Fibroblast of skin of left quadriceps (primary cell): ENCODE data around the gene RANBP3.
"Not testable (repeated sequence)": the region's sequence is repeated elsewhere in the genome, so short reads cannot be mapped to it uniquely, and the experiment has no call there.

Experiments
- DNase-seq, 2 experiments: peaks; one replicate each; pipeline ENCODE4 v3.0.0-alpha.2; 2013; ENCODE audit warnings: low read depth in 2 of 2

Gene RANBP3

GRCh38 chr19:6006896-6007295 is 29.0 kb upstream of the RANBP3 start:
- DNase-seq, result no peak

- not testable (repeated sequence) for DNase-seq
These were observed 28.1 kb upstream of the RANBP3 start for GRCh38 chr19:6006070-6006446.

- DNase-seq, result no peak
These were observed 27.6 kb upstream of the RANBP3 start for GRCh38 chr19:6005321-6006069.

DNA sequence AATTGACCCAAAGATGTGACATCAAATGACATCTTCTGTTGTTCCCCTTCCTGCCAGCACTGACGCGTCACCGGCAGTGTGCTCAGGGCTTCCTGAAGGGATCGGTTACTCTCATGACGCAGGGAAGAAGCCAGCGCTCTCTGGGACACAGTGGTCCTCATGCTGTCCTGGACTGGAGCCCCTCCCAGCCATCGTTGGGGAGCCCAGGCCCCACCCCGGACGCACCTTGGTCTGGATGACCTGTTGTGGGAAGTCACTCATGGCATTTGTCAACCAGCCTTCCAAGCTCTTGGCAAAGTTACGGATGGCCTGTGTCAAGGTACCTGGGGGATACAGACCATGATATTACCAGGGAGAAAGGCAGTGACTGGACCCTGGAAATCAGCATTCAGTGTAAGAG is 26.0 kb upstream of the RANBP3 start:
- DNase-seq, result no peak

DNA sequence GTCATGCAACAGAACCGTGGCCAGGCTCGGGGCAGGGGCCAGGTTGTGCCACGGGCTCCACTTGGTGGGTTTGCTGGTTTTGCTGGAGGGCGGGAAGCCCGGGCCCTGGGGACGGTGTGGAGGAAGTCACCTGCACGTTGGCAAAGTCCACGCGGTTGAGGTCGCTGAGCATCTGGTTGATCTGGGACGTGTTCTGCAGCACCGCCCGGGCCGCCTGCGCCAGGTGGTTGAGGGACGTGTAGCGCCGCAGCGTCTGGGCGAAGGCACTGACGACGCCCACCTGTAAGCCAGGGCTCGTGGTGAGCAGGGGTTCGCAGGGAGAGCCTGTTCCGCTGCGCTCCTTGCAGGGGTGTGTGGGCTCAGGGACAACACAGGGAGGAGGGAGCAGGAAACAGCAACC is 24.7 kb upstream of the RANBP3 start:
- no peak for DNase-seq

DNA sequence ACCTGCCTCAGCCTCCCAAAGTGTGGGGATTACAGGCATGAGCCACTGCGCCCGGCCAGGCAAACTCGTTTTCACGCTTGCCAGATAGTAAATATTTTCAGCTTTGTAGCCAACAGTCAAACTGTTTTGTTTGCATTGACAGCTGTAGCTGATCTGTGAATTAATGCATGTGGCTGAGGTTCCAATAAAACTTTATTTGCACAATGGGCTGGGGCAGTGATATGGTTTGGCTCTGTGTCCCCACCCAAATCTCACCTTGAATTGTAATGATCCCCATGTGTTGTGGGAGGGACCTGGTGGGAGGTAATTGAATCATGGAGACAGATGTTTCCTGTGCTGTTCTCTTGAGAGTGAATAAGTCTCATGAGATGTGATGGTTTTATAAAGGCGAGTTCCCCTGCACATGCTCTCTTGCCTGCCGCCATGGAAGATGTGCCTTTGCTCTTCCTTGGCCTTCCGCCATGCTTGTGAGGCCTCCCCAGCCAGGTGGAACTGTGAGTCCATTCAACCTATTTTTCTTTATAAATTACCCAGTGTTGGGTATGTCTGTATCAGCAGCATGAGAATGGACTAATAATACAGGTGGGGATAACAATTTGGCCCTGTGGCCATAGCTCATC is 22.4 kb upstream of the RANBP3 start:
- DNase-seq, result no peak

GRCh38 chr19:5999693-6000092 is 21.8 kb upstream of the RANBP3 start:
- no peak for DNase-seq

GRCh38 chr19:5997371-5997770 is 19.4 kb upstream of the RANBP3 start:
- no peak for DNase-seq

- no peak for DNase-seq
These were observed 18.8 kb upstream of the RANBP3 start for GRCh38 chr19:5996623-5997320.

GRCh38 chr19:5996102-5996501 is 18.2 kb upstream of the RANBP3 start:
- no peak for DNase-seq

DNA sequence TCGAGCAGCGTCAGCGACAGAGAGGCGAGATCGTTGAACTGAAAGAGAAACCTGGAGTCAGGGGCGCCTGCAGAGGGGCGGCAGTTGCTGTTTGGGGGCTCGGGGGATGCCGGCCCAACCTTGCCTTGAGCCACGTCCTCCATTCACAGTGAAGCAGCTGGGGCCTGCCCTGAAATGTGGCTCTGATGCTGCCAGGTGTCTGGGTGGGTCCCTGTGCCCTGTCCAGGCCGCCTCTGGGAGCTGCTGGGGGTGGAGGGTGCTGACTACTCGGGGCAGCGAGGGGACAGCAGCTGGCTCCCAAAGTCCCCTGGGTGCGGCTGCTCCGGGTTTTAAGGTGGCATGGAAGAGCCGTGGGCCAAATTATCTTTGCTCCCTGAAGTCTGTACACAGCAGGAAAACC is 17.7 kb upstream of the RANBP3 start:
- no peak for DNase-seq

DNA sequence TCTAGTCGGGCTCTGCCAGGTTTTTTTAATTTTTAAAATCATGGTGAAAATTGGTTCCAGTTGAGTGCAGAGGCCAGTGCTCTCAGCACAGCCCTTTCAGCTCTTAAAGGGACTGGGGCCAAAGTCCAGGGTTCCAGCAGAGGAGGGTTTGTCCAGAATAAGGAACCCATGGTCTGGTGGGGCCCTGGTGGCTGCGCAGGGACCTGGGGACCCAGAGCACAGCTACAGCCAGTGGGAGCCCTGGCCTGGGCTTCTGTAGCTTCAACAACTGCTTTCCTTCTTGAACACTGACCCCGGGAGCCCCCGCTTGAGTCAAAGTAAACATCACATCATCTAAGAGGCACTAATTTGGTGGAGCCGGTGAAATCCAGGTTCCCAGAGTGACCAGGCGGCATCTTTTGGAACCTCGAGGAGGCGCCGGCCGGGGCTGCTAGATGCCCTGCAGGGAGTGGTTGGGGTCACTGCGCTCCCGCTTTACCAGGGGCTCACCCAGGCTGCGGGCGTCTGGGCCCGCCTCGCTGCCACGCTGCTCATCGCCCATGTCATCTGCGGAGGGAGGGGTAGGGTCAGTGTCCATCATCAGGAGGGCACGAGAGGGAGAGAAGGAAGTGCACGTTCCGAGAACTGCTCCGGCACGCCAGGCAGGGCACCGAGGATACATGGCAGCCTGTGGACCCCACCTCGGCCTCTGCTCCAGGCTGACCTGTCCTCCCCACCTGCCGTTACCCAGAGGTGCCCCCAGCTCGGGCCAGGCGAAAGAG is 16.6 kb upstream of the RANBP3 start:
- no peak for DNase-seq

DNA sequence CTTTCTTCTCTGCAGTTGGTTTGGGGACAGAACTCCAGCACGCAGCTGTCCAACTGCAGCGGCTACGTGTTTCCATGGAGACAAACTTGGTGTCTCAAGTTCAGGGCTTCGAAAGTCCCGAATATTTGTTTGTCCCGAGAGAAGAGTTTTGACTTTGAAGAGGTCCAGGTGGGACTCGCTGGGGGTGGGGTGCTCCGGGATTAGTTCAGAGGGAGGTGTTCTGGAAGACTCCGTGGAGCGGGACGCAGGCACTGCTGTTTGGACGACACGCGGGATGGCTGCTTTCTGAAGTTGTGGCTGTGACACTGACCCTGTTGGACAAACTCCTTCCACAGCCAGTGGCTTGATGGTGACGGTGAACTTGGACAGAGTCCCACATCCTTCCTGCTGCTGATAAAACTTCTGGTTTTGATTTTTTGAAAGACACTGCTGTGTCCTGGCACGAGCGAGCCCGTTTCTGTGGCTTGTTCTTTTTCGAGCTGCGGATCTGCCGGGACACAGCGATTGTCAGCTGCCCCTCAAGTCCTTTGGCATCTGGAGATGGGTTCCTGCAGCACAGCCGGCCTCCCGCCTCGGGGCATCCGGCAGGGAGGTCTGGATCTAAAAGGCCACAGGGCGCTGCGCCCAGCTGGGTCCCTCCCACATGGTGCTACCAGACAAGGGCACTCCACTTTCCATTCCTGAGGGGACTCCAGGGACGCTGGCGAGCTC is 15.9 kb upstream of the RANBP3 start:
- DNase-seq, result no peak

GRCh38 chr19:5993201-5993600 is 15.3 kb upstream of the RANBP3 start:
- no peak for DNase-seq

GRCh38 chr19:5992756-5993155 is 14.8 kb upstream of the RANBP3 start:
- no peak for DNase-seq

GRCh38 chr19:5991244-5991838 is 13.4 kb upstream of the RANBP3 start:
- DNase-seq, result no peak

DNA sequence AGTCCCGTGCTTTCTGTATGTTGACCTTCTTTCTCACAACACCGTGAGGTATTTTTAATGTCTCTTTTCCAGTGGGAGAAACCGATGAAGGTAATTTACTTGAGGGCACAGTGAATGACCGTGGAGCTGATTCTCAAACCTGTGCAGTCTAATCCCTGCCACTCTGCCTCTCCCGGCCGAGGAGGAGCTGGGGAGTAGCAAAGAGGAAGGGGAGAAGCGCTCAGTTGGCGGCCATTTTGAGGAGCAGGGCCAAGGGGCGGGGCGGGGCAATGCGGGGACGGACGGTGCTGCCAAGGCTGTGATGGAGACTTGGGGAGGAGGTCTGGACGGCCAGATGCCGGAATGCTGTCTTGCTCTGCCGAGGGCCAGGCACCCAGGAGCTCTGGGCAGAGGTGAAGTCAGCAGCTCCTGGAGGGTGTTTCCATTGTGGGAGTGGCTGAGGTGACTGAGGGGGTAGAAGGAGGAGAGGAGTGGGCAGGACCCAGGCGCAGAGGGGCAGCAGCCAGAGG is 12.4 kb upstream of the RANBP3 start:
- no peak for DNase-seq

DNA sequence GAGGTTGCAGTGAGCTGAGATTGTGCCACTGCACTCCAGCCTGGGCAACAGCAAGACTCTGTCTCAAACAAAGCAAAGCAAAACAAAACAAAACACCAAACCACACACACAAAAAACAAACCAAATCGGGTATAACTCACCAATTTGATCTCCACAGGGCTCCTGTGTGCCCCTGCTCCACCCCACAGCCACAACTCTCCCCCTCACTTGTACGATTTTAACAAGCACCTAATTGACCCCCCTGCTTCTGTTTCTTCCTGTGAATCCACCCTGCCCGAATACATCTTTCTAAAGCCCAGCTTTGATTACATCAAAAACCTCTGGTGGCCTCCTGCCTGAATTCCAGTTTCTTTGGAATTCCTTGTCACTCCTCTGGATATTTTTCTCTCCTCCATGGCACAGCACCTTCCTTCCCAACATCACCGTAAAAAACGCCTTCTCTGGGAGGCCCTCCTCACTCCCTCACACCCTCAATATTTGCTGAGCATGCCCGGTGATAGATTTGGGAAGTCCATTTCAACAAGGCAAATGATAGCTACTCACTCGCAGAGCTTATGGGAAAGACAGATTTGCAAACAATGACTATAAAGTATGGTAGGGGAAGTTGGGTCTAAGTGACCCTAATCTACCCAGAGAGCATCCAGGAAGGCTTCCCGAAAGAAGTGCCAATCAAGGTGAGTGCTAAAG is 11.6 kb upstream of the RANBP3 start:
- no peak for DNase-seq

DNA sequence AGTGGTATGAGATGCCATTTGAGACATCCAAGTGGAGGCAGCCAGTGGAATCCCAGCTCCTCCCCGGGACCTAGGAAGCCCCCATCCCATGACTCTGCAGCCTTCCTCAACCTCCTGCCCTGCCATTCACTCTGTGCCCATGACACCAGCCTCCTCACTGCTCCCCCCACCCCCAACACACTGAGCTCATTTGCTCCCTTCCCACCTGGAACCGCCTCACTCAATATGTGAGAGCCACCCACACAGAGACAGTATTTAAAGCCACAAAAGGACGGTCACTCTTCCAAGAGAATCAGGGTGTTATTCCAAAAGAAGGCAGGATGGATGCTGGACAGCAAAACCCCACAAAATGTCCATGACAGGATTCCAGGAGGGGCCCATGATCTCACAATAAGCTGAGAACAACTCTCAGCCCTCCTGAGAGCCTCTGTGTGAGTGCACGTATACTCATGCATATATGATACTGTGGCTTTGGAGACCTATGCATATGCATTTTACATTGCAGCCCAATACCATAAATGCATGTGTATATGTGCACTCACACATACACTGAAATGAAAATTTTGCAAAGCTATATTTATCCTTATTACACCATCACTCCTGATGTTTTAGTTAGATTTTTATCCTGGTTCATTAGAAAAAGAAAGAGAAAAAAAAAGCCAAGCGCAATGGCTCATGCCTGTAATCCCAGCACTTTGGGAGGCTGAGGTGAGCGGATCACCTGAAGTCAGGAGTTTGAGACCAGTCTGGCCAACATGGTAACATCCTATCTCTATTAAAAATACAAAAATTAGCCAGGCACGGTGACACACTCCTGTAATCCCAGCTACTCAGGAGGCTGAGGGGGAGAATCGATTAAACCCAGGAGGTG is 10.8 kb upstream of the RANBP3 start:
- no peak for DNase-seq
